Kidney epithelial cell (primary cell): Measurements from ENCODE around the gene NPR2. TPM values are rescaled to one million over a fixed set of nuclear protein-coding genes. Genes with fewer than 3 reads are reported as not detected.

Experiments used
- DNase-seq: peaks from one replicate; pipeline ENCODE4 v3.0.0-alpha.2; 2010; ENCODE audit warnings: low read depth
- H3K27me3 ChIP-seq: 2 replicates; pipeline ENCODE4 v1.6.0; 2011; ENCODE audit warnings: low read length; ENCODE audit not compliant: control insufficient read depth, insufficient read depth
- H3K36me3 ChIP-seq: 2 replicates; pipeline ENCODE4 v1.5.1; 2011; ENCODE audit warnings: low read length; ENCODE audit not compliant: control insufficient read depth, insufficient read depth
- H3K4me3 ChIP-seq: 2 replicates; pipeline ENCODE4 v1.5.1; 2011; ENCODE audit warnings: low read depth, mild to moderate bottlenecking, control low read depth, low read length
- CTCF ChIP-seq: IDR thresholded peaks from 2 replicates; pipeline ENCODE4 v1.5.1; 2011; ENCODE audit warnings: mild to moderate bottlenecking, moderate library complexity, low read length, control low read depth, inconsistent platforms; ENCODE audit not compliant: insufficient read depth, poor library complexity, severe bottlenecking
- total RNA-seq: library from RNA; depleted of rRNA; stranded (reverse); fragments of >200 nt; gene quantifications from 2 replicates; pipeline ENCODE4 v1.2.3, GENCODE V29; 2015

NPR2 gene
- total RNA-seq, 1 donor from 2014 or later, result 35.9 TPM

- no peak for DNase-seq
- Histone ChIP-seq H3K36me3 (no peaks in the 10 kb centered on the region), H3K27me3 (no peaks in the 10 kb centered on the region), H3K4me3 (peak overlapping the region; percentile 95)
- TF ChIP-seq CTCF, result peak; percentile 51
Observed at GRCh38 chr9:35814106-35814840, 22.9 kb downstream of the NPR2 start.

- no peaks in the 10 kb centered on the region for H3K36me3 ChIP-seq
- no peak for TF ChIP-seq CTCF
Observed at GRCh38 chr9:35814841-35815543, 23.6 kb downstream of the NPR2 start, which contains the start of gene HINT2. Gene HINT2, minus strand, starts transcription at chr9:35815042. Its CDS starts 63 bp downstream, at chr9:35814979.

GRCh38 chr9:35816708-35817107 is 25.3 kb downstream of the NPR2 start:
- TF ChIP-seq CTCF, result no peak
- DNase-seq, result no peak

More at GRCh38 chr9:35814841-35815543, 23.6 kb downstream of the NPR2 start, which contains the start of gene HINT2:
- no peaks in the 10 kb centered on the region for H3K27me3 ChIP-seq
- peak; percentile 91 for DNase-seq
- H3K4me3 ChIP-seq, result peak within 1 kb of the TSS; percentile 95

GRCh38 chr9:35818341-35818740 is 26.9 kb downstream of the NPR2 start:
- no peaks in the 10 kb centered on the region for H3K27me3 ChIP-seq

More at GRCh38 chr9:35816708-35817107, 25.3 kb downstream of the NPR2 start:
- H3K36me3 ChIP-seq, result no peaks in the 10 kb centered on the region
- no peaks in the 10 kb centered on the region for H3K27me3 ChIP-seq
- no peak overlapping the region for H3K4me3 ChIP-seq

GRCh38 chr9:35820076-35820475 is 28.7 kb downstream of the NPR2 start:
- Histone ChIP-seq H3K27me3 (no peaks in the 10 kb centered on the region), H3K36me3 (no peaks in the 10 kb centered on the region), H3K4me3 (no peak overlapping the region)
- TF ChIP-seq CTCF, result no peak
- DNase-seq, result no peak

More at GRCh38 chr9:35818341-35818740, 26.9 kb downstream of the NPR2 start:
- H3K4me3 ChIP-seq, result no peak overlapping the region
- no peak for DNase-seq
- H3K36me3 ChIP-seq, result no peaks in the 10 kb centered on the region
- no peak for TF ChIP-seq CTCF

GRCh38 chr9:35822926-35823325 is 31.5 kb downstream of the NPR2 start:
- DNase-seq, result no peak
- no peaks in the 10 kb centered on the region for H3K27me3 ChIP-seq
- no peaks in the 10 kb centered on the region for H3K36me3 ChIP-seq
- TF ChIP-seq CTCF, result no peak
- H3K4me3 ChIP-seq, result no peak overlapping the region
